Stimulated activated CD8-positive, alpha-beta memory T cell treated with anti-CD3 and anti-CD28 coated beads, Interleukin-7, amount 100 ng/mL, for 24 hours (primary cell): ENCODE measurements around the gene C20orf204.

Experiments used
- DNase-seq: peaks from one replicate; pipeline ENCODE4 v3.0.0-alpha.2; 2020; ENCODE audit warnings: low read depth

The C20orf204 gene

DNA sequence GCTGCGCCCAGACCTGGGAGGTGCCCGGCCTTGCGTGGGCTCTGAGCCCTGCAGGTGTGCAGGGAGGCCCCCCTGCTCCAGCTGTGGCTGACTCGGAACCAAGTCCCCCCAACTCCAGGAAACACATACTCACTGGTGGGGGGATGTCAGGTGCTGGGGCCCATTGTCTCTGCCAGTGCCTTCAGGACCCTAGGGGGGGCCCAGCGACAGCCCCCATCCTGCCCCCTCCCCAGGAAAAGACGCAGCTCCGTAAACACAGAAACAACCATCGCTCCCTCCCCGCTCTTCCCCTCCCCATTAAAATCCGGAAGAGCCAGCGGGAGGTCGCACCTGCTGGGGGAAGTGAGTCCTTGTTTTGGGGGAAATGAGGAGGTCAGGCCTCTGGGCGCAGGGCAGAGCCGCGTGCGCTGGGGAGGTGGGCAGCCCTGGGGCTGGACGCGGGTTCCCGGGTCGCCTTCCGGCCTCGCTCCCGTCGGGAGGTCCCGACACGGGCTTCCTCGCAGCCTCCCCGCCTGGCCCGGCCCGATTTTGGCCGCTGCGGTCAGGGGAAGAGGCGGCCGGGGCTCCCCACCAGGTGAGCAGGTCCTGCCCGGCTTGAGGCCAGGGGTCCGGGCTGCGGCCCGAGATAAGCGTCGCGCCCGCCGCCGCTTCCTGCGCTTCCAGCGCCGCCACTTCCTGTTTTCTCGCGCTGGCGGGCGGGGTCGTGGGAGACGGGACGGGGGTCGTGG is 6.2 kb downstream of the C20orf204 start:
- DNase-seq: no peak

- DNase-seq: no peak
Measured at GRCh38 chr20:64043768-64044167, 7.8 kb downstream of the C20orf204 start.

DNA sequence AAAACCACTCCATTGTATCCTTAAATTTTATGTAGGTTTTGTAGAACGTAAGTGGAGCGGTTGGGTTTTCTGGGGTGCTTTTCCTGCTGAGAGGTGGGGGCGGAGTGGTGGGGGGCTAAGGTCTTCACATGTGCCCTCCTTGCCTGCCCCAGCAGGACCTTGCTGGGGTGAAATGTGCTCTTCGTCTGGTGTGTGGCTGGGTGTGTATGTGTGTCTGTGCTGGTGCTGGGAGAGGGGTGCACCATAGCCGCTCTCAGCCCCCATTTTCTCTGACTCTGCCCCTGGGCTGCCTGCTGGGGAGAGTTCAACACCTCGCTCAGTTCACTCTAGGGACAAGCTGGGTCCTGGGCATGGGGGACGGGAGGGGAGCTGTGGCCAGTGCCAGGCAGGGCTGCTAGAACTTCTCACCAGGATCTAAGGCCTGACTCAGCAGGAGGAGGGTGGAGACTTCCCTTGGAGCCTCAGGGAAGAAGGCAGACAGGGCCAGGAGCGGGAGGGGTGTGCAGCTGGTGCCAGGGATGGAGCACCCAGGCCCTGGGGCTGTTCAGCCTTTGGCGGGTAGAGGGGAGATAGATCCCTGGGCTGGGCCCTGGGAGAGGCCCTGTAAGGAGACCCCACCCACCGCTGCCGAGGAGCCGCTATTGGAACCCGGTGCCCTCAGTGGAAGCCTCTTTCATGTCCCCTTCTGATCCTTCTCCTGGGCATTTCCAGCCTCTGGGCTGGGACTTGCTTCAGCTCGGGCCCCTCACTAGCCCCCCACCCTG is 8.7 kb downstream of the C20orf204 start:
- DNase-seq: no peak

DNA sequence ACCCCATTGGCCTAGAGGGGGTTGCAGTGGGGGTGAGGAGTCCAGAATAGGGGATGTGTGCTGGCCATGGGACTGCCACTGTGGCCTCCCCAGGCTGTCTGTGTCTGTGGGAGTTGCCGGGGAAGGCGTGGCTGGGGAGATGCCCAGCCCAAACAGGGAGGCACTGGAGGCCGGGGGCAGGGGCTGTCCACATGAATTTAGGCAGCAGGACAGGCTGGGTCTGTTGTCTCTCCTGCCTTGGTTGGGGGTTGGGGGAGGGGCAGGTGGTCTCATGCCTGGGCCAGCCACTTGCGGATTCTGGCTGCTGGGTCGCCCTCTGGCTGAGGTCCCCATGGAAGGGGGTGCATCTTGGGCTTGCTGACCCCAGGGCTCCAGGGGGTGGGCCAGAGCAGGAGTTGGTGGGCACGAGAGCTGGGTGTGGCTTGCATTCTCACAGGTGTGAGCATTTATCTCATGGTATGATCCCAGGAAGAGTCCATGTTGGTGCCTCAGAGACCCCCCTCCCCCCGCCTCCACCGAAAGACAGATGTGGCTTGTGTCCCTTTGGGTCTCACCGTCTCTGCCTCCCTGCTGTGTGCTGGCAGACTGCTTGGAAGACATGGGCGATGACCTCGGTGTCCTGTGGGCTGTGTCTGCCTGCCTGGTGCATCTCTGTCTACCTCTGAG is 9.5 kb downstream of the C20orf204 start:
- DNase-seq: no peak

DNA sequence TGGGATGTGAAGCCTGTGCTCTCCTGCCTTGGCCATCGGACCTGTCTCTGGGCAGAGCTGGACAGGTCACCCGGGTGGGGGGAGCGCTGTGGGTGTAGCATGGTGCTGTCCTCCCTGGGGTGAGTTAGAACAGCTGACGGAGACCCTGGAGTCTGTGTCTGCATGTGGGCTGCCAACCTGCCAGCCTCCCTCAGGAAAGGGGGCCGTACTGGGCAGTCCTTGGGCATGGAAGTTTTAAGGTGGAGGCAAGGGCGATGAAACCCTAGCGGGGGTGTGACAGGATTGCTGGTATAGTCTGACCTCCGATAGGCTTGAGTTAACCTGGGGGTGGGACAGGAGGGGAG is 11.0 kb downstream of the C20orf204 start:
- DNase-seq: no peak

GRCh38 chr20:64047968-64048401 is 12.0 kb downstream of the C20orf204 start:
- DNase-seq: no peak

DNA sequence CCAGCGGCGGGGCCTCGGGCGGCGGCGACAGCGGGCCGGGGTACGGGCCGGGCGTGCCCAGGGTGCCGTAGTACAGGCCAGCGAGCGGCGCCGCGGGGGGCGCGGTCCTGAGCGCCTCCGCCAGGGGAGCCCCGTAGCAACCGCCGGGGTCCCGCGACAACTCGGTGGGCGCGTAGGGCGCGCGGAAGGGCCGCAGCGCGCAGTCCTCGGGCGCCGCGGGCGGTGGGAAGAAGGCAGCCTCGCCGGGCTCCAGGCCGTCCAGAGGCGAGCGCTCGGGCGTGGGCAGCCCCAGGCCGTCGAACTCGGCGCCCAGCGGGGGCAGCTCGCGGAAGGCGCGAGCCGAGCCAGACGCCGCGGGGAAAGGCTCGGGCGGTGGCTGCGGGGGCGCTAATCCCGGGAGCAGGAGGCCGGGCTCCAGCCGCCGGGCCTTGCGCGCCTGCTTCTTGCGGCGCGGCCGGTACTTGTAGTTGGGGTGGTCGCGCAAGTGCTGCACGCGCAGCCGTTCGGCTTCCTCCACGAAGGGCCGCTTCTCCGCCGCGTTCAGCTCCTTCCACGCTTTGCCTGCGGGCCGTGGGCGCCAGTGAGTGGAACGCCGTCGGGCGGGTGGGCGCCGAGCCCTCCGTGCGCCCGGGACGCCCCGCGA is 12.5 kb downstream of the C20orf204 start:
- no peak for DNase-seq

- no peak for DNase-seq
Measured at GRCh38 chr20:64049060-64049877, 13.3 kb downstream of the C20orf204 start, which contains the start of gene SOX18. TSS of gene SOX18 (minus strand) at chr20:64049639. CDS start at chr20:64049516, 123 bp downstream.

DNA sequence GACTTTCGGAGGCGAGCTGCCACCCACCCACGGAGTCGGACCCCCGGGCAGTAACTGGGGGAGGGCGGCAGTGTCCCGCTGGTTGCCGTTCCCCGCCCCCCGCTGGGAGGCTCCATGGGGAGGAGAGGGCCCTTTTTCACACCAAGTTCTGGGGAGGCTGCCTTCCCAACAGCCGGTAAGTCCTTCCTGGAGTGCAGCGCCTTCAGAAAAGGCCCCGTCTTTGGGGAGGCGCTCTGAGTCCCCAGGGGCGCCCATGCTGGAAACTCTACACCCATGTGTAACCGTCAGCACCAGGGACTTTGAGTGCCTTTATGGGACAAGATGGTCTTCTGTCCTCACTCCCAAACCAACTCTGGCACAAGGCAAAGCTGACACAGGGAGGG is 13.9 kb downstream of the C20orf204 start:
- no peak for DNase-seq

GRCh38 chr20:64050261-64051032 is 14.5 kb downstream of the C20orf204 start:
- no peak for DNase-seq

DNA sequence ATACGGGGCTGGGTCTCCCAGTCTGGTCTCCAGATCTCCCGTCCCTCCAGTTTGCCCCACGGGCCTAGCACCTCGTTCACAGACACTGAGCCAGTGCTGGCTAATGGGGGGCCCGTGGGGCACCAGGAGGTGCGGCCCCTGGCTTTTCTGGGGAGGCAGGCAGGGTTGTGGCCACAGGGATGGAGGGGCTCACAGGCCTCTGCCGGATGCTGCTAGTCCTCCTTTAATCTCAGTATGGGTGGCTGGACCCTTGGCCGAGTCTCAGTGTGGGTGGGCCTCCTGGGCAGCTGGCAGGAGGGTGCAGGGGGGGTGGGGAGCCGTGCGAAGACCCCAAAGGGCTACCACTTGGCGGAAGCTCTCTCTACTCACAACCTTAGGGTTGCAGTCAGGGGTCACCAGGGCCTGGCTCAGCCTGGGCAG is 15.1 kb downstream of the C20orf204 start:
- no peak for DNase-seq

- no peak for DNase-seq
Measured at GRCh38 chr20:64051561-64052325, 15.8 kb downstream of the C20orf204 start.

- DNase-seq: no peak
Measured at GRCh38 chr20:64052326-64052722, 16.3 kb downstream of the C20orf204 start.

DNA sequence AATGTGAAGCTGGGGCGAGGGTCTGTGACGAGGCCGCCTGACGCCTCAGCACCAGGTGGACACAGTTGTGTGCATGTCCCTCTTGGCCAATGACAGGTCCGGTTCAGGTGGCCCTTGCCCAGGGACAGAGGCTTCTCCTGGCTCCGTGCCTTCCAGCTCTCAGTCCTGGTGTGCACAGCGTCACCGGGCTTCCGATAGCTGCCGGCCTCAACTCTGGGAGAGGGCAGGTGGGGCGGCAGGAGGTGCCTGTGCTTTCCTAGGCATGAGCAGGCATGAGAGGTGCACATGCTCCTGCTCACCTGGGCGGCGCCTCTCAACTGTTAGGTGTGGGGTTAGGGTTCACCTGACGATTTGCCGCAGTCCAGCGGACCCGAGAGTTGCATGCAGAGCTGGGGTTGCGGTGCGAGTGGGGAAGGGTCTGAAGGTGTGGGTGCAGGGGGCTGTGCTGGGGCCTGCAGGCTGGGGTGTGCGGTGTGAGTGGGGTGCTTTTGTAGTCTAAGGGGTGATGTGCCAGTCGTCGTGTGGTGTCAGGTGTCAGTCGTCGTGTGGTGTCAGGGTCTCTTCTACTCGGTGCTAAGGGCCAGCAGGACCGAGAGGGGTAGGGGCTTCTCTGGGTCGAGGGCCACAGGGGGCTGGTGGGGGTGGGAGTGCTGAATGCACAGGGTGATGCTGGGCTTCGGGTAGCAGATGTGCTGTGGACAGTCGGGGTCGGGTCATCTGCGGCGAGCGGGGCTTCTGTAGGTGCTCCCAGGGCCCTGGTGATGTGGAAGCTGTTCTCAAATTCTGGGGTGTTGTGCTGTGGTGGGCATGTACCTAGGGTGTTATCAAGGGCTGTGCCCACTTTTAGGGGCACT is 17.2 kb downstream of the C20orf204 start:
- DNase-seq: no peak

DNA sequence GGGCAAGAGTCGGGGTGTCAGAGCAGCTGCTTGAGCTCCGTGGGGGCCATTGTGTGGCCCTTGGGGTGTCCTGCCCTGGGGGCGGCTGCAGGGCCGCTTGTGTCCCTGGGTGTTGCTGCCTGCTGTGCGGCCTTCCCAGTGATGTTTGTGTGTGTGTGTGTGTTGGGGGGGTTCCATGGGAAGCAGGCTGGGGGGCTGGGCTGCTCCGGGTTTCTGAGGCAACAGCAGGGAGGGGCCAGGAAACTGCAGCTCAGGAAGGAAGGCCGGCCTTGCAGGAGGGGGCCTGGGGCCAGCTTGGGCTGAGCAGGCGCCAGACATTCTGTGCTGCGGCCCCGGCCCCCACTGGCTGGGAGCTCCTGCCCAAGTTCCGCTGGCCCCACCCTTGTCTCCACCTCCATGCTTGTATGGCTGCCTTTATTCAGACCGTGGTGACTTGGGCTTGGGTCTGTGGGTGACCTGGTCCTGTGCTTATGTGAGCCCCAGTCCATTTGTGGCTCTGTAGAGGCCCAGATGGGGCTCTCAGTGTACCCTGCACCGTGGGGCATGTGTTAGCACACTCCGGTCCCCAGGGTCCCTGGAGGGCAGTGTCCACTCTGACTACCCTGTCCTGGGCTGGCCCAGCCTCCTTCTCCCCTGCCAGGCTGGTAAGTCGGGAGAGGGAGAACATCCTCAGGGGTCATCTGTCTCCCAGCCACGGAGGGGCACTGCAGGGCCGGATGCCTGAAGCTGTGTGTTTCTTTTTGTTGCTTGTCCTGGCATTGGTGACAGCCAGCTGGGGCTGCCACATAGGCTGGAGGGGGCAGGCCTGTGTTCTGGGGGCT is 18.1 kb downstream of the C20orf204 start:
- no peak for DNase-seq

DNA sequence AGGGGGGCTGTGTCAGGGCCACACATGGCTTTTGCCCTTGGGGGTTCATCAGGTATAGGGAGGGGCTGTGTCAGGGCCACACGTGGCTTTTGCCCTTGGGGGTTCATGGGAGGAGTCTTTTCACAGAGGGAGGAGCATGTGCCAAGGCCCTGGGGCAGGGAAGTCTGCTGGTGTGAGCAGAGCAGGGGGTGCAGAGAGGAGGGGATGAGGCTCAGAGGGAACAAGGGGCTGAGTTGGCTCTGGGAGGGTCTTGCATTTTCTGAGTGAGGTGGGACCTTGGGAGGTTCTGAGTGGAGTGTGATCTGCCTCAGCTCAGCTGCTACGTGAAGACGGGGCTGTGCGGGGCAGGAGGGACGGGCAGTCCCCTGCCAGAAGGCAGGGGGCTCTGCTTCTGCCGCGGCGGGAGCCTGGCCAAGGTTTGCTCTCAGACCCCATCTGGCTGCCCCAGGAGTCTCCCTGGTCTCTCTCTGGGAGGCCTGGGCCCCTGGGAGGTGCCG is 19.5 kb downstream of the C20orf204 start:
- no peak for DNase-seq

- no peak for DNase-seq
Measured at GRCh38 chr20:64055893-64056638, 20.1 kb downstream of the C20orf204 start.

GRCh38 chr20:64056639-64056888 is 20.6 kb downstream of the C20orf204 start:
- no peak for DNase-seq
